ENCODE results near the gene UBR1. TPM values are rescaled to one million over a fixed set of nuclear protein-coding genes. Genes with fewer than 3 reads are reported as not detected.

UBR1 gene
- total RNA-seq, 4 donors from 2014 or later: 9.3 to 22.3 (median 11.7) TPM

DNA sequence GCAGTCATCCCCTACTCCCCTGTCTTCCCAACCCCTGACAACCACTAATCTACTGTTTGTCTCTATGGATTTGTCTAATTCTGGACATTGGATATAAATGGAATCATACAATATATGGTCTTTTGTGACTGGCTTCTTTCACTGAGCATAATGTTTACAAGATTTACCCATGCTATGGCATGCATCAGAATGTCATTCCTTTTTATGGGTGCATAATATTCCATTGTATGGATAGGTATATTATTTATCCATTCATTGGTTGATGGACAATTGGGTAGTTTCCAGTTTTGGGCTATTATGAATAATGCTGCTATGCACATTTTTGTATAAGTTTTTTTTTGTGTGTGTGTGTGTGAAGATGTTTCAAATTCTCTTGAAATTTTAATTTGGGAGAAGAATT is 168.7 kb downstream of the UBR1 start:
- H3K27me3 ChIP-seq: no peaks in the 10 kb centered on the region
- H3K27ac ChIP-seq: no peak overlapping the region
- peaks cover 0 to 4% (median 0%) of the 10 kb centered on the region in 3 donors for H3K36me3 ChIP-seq
- no peaks in the 10 kb centered on the region for H3K9me3 ChIP-seq
- TF ChIP-seq, protein P1, sequence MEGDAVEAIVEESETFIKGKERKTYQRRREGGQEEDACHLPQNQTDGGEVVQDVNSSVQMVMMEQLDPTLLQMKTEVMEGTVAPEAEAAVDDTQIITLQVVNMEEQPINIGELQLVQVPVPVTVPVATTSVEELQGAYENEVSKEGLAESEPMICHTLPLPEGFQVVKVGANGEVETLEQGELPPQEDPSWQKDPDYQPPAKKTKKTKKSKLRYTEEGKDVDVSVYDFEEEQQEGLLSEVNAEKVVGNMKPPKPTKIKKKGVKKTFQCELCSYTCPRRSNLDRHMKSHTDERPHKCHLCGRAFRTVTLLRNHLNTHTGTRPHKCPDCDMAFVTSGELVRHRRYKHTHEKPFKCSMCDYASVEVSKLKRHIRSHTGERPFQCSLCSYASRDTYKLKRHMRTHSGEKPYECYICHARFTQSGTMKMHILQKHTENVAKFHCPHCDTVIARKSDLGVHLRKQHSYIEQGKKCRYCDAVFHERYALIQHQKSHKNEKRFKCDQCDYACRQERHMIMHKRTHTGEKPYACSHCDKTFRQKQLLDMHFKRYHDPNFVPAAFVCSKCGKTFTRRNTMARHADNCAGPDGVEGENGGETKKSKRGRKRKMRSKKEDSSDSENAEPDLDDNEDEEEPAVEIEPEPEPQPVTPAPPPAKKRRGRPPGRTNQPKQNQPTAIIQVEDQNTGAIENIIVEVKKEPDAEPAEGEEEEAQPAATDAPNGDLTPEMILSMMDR (IDR thresholded peaks at IDR 0.05): no peak
- TF ChIP-seq POLR2A (IDR thresholded peaks at IDR 0.05): no peak
- no peak for DNase-seq
- no peak overlapping the region for H3K4me3 ChIP-seq
- intact Hi-C loops (cut with DNase I): no loop called here
- H3K4me1 ChIP-seq: no peaks in the 10 kb centered on the region

DNA sequence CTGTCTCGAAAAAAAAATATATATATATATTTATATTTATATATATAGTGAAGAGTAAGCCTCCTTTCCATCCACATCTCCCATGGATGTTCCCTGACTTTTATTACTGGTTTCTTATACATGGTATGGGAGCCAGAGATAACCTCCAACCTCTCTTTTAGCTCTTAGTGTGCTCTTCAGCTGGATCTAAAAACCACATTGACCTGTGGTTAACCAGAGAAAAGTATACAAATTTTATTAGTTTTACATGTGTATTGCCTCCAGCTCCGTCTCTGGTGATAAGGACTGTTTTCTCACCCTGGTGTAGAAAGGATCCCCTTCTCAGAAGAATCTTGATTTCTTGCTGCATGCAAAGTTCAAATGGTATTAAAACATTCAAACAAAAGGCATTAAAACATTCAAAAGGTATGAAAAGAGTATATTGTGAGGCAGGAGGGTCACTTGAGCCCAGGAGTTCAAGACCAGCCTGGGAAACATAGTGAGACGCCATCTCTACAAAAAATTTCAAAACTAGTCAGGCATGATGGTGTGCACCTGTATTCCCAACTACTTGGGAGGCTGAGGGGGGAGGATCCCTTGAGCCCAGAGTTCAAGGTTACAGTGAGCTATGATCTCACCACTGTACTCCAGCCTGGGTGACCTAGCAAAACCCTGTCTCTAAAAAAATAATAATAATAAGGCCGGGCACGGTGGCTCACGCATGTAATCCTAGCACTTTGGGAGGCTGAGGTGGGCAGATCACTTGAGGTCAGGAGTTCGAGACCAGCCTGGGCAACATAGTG is 171.8 kb downstream of the UBR1 start:
- WGBS, 2 donors: 67 to 84% methylated on average over 7 of the region's 7 CpGs
- no peaks in the 10 kb centered on the region for H3K9me3 ChIP-seq
- TF ChIP-seq POLR2A (IDR thresholded peaks at IDR 0.05): no peak
- TF ChIP-seq, protein P1 (IDR thresholded peaks at IDR 0.05): no peak
- H3K36me3 ChIP-seq: no peaks in the 10 kb centered on the region
- no peaks in the 10 kb centered on the region for H3K27me3 ChIP-seq
- H3K4me1 ChIP-seq: no peaks in the 10 kb centered on the region
- no peak overlapping the region for H3K27ac ChIP-seq
- DNase-seq: no peak
- no peak overlapping the region for H3K4me3 ChIP-seq
- intact Hi-C loops (cut with DNase I): no loop called here

DNA sequence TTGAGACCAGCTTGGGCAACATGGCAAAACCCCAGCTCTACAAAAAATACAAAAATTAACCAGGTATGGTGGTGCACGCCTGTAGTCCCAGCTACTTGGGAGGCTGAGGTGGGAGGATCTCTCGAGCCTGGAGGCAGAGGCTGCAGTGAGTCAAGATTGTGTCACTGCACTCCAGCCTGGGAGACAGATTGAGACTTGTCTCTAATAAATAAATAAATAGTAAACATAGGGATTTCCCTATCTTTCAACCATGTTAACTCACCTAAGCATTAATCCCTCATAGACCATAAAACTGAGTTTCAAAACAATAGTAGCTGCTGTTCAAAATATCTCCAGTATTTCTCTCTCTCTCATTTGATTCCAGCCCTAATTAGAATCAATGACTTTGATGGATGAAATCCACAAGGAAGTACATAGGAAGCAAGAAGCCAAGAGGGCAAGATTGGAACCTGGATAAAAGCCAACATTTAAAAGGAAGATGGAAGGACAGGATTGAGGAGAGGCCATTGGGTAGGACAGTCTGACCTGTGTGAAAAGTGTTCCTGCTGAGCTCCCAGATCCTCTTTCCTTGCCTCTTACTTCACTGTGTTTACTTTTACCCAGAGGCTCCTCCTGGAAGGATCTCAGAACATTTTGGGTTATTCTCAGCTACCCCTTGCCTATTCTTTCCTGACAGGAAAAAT is 172.9 kb downstream of the UBR1 start:
- WGBS, 2 donors: 75 to 100% methylated on average over 1 to 2 of the region's 2 CpGs
- no peak for TF ChIP-seq POLR2A (IDR thresholded peaks at IDR 0.05)
- Histone ChIP-seq H3K36me3 (no peaks in the 10 kb centered on the region), H3K4me1 (no peaks in the 10 kb centered on the region), H3K4me3 (no peak overlapping the region), H3K27ac (no peak overlapping the region), H3K27me3 (no peaks in the 10 kb centered on the region), H3K9me3 (no peaks in the 10 kb centered on the region)
- intact Hi-C loops (cut with DNase I): no loop called here
- DNase-seq: no peak

DNA sequence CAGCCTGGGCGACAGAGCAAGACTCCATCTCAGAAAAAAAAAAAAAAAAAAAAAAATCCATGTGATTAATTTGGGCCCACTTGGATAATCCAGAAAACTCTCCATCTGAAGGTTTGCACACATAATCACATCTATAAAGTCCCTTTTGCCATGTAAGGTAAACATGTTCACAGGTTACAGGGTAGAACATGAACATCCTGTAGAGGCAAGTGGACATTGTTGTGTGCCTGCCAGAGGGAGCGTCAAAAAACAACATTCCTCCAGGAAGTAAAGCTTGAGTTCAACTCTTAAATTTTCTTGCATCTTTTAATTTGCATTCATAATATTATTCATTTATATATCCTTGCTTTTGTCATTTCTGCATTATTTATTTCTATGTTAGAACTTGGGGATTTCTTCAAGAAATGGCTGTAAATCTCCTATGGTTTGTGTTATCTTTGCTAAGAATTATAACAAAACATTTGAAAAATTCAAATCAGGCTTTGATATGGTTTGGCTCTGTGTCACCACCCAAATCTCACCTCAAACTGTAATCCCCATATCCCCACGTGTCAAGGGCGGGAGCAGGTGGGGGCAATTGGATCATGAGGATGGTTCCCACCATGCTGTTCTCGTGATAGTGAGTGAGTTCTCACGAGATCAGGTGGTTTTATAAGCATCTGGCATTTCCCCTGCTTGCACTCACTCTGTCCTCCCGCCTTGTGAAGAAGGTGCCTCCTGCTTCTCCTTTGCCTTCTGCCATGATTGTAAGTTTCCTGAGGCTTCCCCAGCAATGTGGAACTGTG is 173.9 kb downstream of the UBR1 start:
- Histone ChIP-seq H3K36me3 (no peaks in the 10 kb centered on the region), H3K9me3 (no peaks in the 10 kb centered on the region), H3K27ac (no peak overlapping the region), H3K27me3 (no peaks in the 10 kb centered on the region), H3K4me3 (no peak overlapping the region), H3K4me1 (peaks cover 0 to 1% (median 0%) of the 10 kb centered on the region in 3 donors)
- DNase-seq: no peak
- intact Hi-C loops (cut with DNase I): no loop called here
- WGBS, 2 donors: 65 to 73% methylated on average over 7 of the region's 7 CpGs
- TF ChIP-seq POLR2A (IDR thresholded peaks at IDR 0.05): no peak
- TF ChIP-seq, protein P1 (IDR thresholded peaks at IDR 0.05): no peak

DNA sequence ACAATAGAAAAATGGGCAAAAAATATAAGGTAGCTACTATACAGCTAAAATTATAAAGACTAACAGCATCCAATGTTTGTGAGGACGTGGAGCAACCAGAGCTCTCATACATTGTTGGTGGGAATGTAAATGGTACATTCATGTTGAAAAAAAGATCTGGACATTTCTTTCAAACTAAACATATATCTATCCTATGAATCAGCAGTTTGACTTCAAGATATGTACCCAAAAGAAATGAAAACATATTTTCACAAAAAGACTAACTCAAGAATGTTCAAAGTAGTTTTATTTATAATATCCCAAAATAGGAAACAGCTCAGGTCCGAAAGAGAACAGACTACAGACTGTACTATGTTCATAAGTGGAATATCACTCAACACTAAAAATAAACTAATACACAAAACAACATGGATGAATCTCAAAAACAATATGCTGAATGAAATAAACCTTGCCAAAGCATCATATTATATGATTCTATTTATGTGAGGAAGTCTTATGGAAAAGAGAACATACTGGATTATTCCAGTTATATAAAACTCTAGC is 176.5 kb downstream of the UBR1 start:
- H3K4me3 ChIP-seq: no peak overlapping the region
- H3K4me1 ChIP-seq: peaks cover 0 to 6% (median 0%) of the 10 kb centered on the region in 3 donors
- no peaks in the 10 kb centered on the region for H3K9me3 ChIP-seq
- 51 to 64% methylated on average over 2 of the region's 2 CpGs for WGBS, 2 donors
- no peak for DNase-seq
- H3K36me3 ChIP-seq: no peaks in the 10 kb centered on the region
- intact Hi-C loops (cut with DNase I): loop anchor here (10.0 kb wide), 1 partner anchor 195 kb away; the partner anchor contains the start of gene CDAN1
- no peaks in the 10 kb centered on the region for H3K27me3 ChIP-seq
- no peak for TF ChIP-seq POLR2A (IDR thresholded peaks at IDR 0.05)
- TF ChIP-seq, protein P1 (IDR thresholded peaks at IDR 0.05): no peak
- H3K27ac ChIP-seq: no peak overlapping the region

Data from esophagus squamous epithelium (tissue), 5 donors.